Stimulated activated CD4-positive, alpha-beta T cell treated with anti-CD3 and anti-CD28 coated beads, TNF-alpha, amount 100 ng/mL, for 4 hours (primary cell): ENCODE results near the gene ILF2.
"Not testable (repeated sequence)": the region's sequence is repeated elsewhere in the genome, so short reads cannot be mapped to it uniquely, and the experiment has no call there.

Source experiments
- DNase-seq, 3 experiments: peaks; one replicate each; pipeline ENCODE4 v3.0.0-alpha.2; 2020; ENCODE audit warnings: low read depth in 3 of 3

Gene ILF2

GRCh38 chr1:153679337-153680119, 8.7 kb upstream of the ILF2 start:
- peak in 1 of 3 experiments; percentile 8 for DNase-seq

GRCh38 chr1:153678519-153679336, 7.9 kb upstream of the ILF2 start, which contains the start of gene NPR1:
TSS of gene NPR1 (plus strand) at chr1:153678688. CDS start at chr1:153679109, 421 bp downstream.
- no peak for DNase-seq

GRCh38 chr1:153677718-153678518, 7.1 kb upstream of the ILF2 start:
- DNase-seq, result peak in 1 of 3 experiments; percentile 26

DNA sequence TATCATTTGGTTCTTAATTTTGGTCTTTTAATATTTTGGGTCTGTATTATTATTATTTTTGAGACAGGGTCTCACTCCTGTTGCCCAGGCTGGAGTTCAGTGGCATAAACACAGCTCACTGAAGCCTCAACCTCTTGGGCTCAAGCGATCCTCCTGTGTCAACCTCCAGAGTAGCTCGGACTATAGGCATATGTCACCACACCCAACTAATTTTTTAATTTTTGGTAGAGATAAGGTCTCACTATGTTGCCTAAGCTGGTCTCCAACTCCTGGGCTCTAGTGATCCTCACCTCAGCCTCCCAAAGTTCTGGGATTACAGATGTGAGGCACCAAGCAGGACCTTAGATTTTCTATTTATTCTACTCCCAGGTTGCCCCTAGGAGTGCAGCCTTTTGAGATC, 2.7 kb upstream of the ILF2 start:
- DNase-seq, result no peak

DNA sequence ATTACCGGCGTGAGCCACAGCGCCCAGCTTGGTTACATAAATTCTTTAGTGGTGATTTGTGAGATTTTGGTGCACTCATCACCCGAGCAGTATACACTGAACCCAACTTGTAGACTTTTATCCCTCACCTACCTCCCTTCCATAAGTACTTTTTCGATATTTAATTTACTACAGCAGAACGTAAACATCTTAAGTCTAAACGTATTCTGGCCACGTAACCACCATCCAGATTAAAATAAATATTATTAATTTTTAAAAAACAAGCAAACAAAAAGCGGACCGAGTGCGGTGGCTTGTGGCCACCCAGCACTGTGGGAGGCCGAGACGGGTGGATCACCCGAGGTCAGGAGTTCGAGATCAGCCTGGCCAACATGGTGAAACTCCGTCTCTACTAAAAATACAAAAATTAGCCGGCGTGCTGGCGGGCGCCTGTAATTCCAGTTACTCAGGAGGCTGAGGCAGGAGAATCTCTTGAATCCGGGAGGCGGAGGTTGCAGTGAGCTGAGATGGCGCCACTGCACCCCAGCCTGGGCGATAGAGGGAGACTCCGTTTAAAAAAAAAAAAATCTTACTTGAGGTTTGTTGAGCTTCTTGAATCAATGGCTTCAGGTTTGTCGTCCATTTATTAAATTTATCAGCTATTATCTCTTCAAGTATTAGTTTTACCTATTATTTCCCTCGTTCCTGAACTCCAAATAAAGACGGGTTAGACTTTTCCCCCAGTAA, 998 bp upstream of the ILF2 start:
- DNase-seq, result peak in 1 of 3 experiments; percentile 18

GRCh38 chr1:153670257-153670858, 435 bp downstream of the ILF2 start:
- DNase-seq, result no peak

DNA sequence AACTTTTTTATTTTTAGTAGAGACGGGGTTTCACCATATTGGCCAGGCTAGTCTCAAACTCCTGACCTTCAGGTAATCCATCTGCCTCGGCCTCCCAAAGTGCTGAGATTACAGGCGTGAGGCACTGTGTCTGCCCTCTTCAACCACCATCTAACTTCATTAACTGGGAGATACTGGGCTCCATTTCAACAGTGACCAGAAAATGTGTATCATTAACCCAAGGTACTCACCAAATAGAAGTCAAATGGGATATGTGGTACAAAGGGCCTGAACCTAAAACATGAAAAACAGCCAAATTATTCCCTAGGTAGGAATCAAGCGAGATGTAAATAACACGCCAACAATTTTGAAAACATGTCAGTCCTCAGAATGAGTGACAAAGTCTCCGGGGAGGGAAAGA, 1.2 kb downstream of the ILF2 start:
- DNase-seq, result no peak

- not testable (repeated sequence) for DNase-seq
Observed at GRCh38 chr1:153668672-153669071, 2.1 kb downstream of the ILF2 start.

DNA sequence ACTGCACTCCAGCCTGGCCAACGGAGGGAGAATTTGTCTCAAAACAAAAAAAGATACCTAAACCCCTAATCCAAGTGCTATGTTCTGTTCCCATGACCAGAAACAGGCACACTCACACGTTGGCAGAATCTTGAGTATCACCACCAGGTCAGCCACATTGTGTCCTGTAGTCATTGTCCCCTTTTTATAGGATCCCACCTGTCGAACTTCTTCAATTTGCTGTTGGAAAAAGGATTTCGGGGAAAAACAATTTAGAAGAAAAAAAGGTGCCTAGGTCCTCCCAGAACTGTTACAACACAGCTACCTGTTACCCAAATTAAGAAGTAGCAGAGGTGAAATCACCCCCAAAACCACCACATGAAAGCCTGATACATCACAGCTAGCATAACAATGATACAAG, 3.4 kb downstream of the ILF2 start:
- no peak for DNase-seq

GRCh38 chr1:153663211-153663610, 7.6 kb downstream of the ILF2 start:
- DNase-seq, result no peak

DNA sequence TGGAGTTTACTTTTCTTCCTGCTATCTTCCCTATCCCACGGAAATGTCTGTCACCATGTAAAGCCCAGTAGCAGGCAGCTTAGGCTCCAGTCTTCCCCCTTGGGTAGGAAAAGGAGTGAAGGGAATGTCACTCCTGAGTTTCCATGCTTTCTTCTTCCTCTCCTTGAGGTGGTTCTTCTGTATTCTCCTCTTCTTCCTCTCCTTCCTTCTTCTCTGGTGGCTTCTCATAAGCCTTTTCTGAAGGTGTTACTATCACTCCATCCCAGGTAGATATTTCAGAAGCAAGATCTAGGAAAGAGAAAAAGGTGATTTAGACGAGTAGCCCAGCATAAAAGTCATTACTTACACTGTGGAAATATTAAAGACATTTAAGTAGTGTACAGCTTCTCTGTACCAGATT, 8.5 kb downstream of the ILF2 start:
- DNase-seq, result no peak

DNA sequence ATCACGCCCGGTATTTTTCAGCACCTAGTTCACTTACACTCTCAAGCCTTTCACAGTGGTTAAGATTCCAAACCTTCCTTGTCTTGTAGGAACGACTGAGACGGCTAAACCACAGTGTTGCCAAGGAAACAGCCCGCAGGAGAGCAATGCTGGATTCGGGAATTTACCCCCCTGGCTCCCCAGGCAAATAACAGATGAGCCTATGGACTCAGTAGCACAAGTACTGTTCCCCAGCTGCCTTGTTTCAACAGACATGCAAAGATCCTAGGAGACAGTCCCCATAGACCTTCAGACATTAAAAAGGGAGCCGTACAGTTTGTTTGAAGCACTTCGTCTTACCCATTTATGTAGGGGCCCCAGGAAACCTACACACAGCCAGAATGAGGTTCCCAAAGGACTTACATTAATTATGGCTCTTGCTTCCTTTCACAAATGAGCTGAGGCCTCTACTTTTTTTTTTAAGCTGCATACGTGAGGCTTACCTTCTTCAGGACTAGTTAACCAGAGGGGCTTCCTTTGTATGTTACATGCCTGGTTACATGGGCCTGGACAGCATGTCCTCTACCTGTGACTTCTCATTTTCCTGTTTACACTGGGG, 9.6 kb downstream of the ILF2 start:
- DNase-seq, result no peak

GRCh38 chr1:153659656-153660055, 11.1 kb downstream of the ILF2 start:
- DNase-seq, result no peak

DNA sequence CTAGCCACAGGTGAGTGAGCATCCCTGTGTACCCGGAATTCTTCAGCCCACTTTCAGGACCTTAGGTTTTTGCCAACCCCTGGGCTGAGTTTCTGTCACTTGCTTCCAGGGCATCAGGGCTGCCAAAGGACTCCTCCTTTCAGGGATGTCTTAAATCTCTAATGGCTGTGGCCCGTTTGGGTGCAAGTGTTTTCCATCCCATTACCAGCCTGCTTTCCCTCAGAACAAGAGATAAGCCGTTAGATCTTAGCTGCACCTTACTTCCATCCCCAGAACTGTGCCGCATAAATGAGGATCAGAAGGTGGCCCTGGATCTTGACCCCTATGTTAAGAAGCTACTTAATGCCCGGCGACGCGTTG, 11.6 kb downstream of the ILF2 start:
- no peak for DNase-seq

DNA sequence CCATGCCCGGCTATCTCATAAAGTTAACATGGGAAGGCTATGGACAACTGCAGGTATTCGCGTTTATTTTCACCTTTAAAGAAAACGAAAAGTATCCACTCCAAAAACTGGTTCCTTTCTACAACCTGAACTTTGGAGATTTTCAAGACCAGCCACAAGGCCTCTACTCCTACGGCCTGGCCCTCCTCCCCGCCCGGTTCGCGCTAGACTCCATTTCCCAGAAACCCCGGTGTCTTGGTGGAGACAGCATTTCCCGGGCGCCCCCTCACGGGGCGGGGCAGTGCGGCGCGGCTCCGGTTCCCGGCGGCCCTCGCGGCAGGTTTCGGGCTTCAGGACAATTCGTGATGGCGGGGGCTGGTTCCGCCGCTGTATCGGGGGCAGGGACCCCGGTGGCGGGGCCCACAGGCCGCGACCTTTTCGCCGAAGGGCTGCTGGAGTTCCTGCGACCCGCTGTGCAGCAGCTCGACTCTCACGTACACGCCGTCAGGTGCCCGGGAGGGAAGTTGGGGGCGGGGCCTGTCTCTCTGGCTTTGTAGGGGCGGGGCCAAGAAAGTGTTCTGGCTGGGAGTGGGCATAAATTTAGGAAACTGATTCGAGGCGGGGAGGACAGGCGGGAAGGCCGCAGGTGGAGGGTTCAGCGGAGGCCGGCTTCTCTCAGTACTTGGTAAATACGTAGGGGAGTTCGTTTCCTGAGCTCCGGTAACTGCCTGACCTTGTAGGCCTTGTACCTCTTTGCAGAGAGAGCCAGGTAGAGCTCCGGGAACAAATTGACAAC, 12.2 kb downstream of the ILF2 start, which contains the start of gene SNAPIN:
Gene SNAPIN (plus strand): TSS at position 304 of the 775 bp plus-strand sequence. CDS start 41 bp downstream, at position 345.
- DNase-seq, result peak; percentile 77 to 85 (median 84)

- DNase-seq, result no peak
Observed at GRCh38 chr1:153655333-153655732, 15.5 kb downstream of the ILF2 start.

DNA sequence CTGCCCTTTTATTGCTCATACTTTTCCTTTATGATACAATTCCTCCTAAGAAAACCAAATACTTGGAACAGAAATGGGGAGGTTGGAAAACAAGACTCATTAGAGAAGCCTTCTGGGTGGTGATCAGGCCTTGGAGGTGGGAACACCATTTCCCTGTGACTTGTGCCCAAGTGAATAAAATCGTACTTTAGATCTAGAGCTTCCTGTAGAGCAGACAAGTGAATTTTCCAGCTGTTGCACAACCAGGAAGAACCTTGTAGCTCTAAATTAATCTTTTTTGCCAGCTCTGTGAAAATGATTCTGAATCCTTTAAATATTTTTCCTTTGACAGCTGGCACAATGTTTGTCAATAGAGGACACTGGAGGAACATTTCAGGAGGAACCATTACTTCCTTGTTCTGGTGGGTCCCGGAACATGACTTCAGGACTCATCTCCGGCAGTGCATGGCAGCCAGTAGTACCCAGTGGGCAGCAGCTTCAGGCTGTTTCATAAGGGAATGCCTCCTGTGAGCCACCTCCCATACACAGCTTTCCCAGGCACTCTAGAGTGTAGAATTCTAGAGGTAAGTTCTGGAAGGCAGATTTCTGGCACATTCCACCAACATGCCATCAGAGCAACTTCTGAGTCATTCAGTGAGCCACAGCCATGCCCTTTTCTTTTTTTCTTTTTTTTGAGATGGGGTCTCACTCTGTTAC, 17.8 kb downstream of the ILF2 start:
- DNase-seq, result no peak

GRCh38 chr1:153651771-153652170, 19.0 kb downstream of the ILF2 start:
- no peak for DNase-seq

- no peak for DNase-seq
Observed at GRCh38 chr1:153649863-153650235, 20.9 kb downstream of the ILF2 start.
